Gastroesophageal sphincter (tissue), 4 donors: Measurements from ENCODE around the gene UBL5. TPM values are rescaled to one million over a fixed set of nuclear protein-coding genes. Genes with fewer than 3 reads are reported as not detected.
"Not testable (repeated sequence)": the region's sequence is repeated elsewhere in the genome, so short reads cannot be mapped to it uniquely, and the experiment has no call there.

Experiments used
- ATAC-seq: fragments of 150-250 bp; one replicate; pipeline ENCODE4 v1.9.1; 2016; ENCODE audit warnings: mild to moderate bottlenecking, moderate library complexity
- H3K27ac ChIP-seq, 4 donors: fragments of 200-600 bp; sonication (generic) in 3 of 4; 1 replicate in 3 of 4; 2 replicates in 1 of 4; pipeline ENCODE4 v1.5.1; 2016 to 2019
- H3K27me3 ChIP-seq: fragments of 200-600 bp; sonication (generic); one replicate; pipeline ENCODE4 v1.5.1; 2019
- H3K36me3 ChIP-seq, 2 donors: fragments of 200-600 bp; sonication (generic); one replicate each; pipeline ENCODE4 v1.5.1; 2019; ENCODE audit warnings: control low read depth in 1 of 2
- H3K4me1 ChIP-seq, 3 donors: fragments of 200-600 bp; sonication (generic); 1 replicate in 2 of 3; 2 replicates in 1 of 3; pipeline ENCODE4 v1.5.1; 2016 to 2019; ENCODE audit warnings: control low read depth in 2 of 3
- H3K4me3 ChIP-seq, 2 donors: fragments of 200-600 bp; sonication (generic); one replicate each; pipeline ENCODE4 v1.5.1; 2019; ENCODE audit warnings: mild to moderate bottlenecking in 1 of 2, moderate library complexity in 1 of 2
- H3K9me3 ChIP-seq, 3 donors: fragments of 200-600 bp; sonication (generic); one replicate each; pipeline ENCODE4 v1.5.1; 2017 to 2019; ENCODE audit warnings: control low read depth in 2 of 3
- CTCF ChIP-seq, 4 experiments: fragments of 200-600 bp in 2 of 4; fragments of 450-650 bp in 2 of 4; sonication (generic) in 1 of 4; IDR thresholded peaks; one replicate each; pipeline ENCODE4 v1.5.1; 2017 to 2019; ENCODE audit warnings: antibody characterized with exemption in 4 of 4, mild to moderate bottlenecking in 2 of 4, moderate library complexity in 2 of 4
- EP300 ChIP-seq: sonication (generic); formaldehyde crosslinking; IDR thresholded peaks from one replicate; pipeline ENCODE4 v1.6.1; 2017; ENCODE audit warnings: antibody characterized with exemption, mild to moderate bottlenecking
- POLR2A ChIP-seq, 2 donors: fragments of 450-650 bp; IDR thresholded peaks; one replicate each; pipeline ENCODE4 v1.6.1; 2017; ENCODE audit warnings: antibody characterized with exemption in 2 of 2, mild to moderate bottlenecking in 2 of 2, moderate library complexity in 1 of 2
- POLR2AphosphoS5 ChIP-seq: sonication (generic); formaldehyde crosslinking; IDR thresholded peaks from one replicate; pipeline ENCODE4 v1.6.1; 2017; ENCODE audit warnings: antibody characterized with exemption
- WGBS, 2 donors: methylation state at CpG; one replicate each; pipeline ENCODE4 v1.1.5; 2018; ENCODE audit warnings: low coverage in 1 of 2; 5-methylcytosine and 5-hydroxymethylcytosine counted together
- total RNA-seq, 4 donors: library from RNA; depleted of rRNA; stranded (reverse); fragments of >200 nt; gene quantifications; one replicate each; pipeline ENCODE4 v1.1.0, GENCODE V29; 2016

UBL5 gene
- total RNA-seq: 100 to 1,000 TPM; 420 to 701 (median 653) TPM

DNA sequence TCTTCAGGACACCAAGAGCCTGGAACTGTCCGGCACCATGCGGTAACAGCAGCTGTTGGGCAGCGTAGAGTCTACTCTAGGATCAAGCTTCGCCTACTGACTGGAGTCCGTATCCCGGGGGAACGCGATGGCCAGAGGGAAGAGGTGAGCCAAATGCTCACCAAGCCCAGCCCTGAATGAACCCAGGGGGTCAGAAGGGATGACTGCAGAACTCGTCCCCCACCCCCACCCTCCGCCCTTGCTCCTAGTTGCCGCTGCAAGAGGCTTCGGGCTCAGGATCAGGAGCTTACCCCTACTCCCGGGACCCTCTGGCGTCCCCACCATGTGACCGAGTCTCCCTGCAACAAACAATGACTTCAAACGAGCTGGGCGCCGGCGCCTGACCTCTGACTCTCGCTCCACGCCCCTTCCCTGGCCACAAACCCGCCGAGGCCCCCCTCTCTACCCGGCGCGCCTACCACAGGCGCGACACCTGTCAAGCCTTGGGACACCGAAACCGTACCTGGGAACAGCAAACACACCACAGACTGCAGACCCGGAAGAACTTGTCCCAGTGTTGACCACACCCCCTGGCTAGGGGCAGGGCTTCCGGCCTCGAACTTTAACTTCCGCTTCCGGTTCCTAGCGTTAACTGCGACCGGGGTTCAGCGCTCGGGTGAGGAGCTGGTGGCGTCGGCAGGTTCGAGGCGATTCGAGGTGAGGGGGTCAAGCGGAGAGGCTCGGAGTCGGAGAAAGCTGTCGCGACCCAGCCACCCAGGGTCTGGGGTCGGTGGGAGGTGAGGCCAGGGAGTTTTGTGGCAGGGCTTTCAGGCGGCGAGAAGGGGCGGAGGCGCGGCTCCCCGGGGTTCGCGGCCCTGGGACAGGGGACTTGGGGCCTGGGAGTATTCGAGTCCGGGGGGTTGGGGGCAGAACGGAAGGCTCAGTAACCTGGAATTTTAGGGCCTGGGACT, at the start of gene UBL5:
UBL5 (plus strand) TSS at position 630 of the 950 bp plus-strand sequence. CDS start 420 bp downstream, outside the sequence.
- ATAC-seq: peak; percentile 93
- no peaks in the 10 kb centered on the region for H3K9me3 ChIP-seq
- TF ChIP-seq CTCF (IDR thresholded peaks at IDR 0.05) (no peak), EP300 (no peak), POLR2AphosphoS5 (peak; percentile 88), POLR2A (IDR thresholded peaks at IDR 0.05) (peak; percentile 62 to 75)
- H3K27me3 ChIP-seq: no peaks in the 10 kb centered on the region
- no CpG with 5 or more reads among the region's 62 CpGs for WGBS, 2 donors
- H3K27ac ChIP-seq: peak within 1 kb of the TSS; percentile 69 to 88 (median 86)
- H3K36me3 ChIP-seq: peaks cover 0 to 36% of the 10 kb centered on the region in 2 donors
- H3K4me3 ChIP-seq: peak within 1 kb of the TSS; percentile 94 to 96
- H3K4me1 ChIP-seq: peaks cover 0 to 46% (median 19%) of the 10 kb centered on the region in 3 donors

GRCh38 chr19:9782338-9782737, 45.4 kb upstream of the UBL5 start:
- WGBS, 2 donors: 79 to 100% methylated on average over 1 to 2 of the region's 2 CpGs
- Histone ChIP-seq H3K4me3 (no peak overlapping the region), H3K4me1 (peaks cover 0 to 20% (median 10%) of the 10 kb centered on the region in 3 donors)

DNA sequence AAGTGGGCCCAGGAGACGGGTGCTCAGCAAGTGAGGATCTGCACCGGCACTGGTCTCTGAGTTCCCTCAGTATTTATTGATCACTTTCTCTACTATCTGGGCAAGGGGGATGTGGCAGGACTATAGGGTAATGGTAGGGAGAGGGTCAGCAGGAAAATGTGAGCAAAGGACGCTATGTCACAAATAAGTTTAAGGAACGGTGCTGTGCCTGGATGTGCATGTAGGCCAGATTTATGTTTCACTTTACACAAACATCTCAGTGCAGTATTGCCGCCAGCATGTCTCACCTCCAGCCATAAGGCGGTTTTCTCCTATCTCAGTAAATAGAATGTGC, 43.6 kb upstream of the UBL5 start:
- not testable (repeated sequence) for H3K9me3 ChIP-seq, H3K27me3 ChIP-seq, H3K36me3 ChIP-seq, ATAC-seq, H3K4me3 ChIP-seq
- H3K4me1 ChIP-seq: peaks cover 0 to 22% (median 10%) of the 10 kb centered on the region in 3 donors
- 64 to 69% methylated on average over 2 to 6 of the region's 6 CpGs for WGBS, 2 donors
- peak overlapping the region in 3 of 4 donors; percentile 97 to 99 (median 98) for H3K27ac ChIP-seq

More at GRCh38 chr19:9782338-9782737, 45.4 kb upstream of the UBL5 start:
- TF ChIP-seq EP300 (no peak), CTCF (IDR thresholded peaks at IDR 0.05) (no peak), POLR2A (IDR thresholded peaks at IDR 0.05) (no peak), POLR2AphosphoS5 (no peak)
- no peaks in the 10 kb centered on the region for H3K27me3 ChIP-seq
- H3K27ac ChIP-seq: no peak overlapping the region
- no peak for ATAC-seq
- no peaks in the 10 kb centered on the region for H3K9me3 ChIP-seq
- H3K36me3 ChIP-seq: peaks cover 0 to 12% of the 10 kb centered on the region in 2 donors

DNA sequence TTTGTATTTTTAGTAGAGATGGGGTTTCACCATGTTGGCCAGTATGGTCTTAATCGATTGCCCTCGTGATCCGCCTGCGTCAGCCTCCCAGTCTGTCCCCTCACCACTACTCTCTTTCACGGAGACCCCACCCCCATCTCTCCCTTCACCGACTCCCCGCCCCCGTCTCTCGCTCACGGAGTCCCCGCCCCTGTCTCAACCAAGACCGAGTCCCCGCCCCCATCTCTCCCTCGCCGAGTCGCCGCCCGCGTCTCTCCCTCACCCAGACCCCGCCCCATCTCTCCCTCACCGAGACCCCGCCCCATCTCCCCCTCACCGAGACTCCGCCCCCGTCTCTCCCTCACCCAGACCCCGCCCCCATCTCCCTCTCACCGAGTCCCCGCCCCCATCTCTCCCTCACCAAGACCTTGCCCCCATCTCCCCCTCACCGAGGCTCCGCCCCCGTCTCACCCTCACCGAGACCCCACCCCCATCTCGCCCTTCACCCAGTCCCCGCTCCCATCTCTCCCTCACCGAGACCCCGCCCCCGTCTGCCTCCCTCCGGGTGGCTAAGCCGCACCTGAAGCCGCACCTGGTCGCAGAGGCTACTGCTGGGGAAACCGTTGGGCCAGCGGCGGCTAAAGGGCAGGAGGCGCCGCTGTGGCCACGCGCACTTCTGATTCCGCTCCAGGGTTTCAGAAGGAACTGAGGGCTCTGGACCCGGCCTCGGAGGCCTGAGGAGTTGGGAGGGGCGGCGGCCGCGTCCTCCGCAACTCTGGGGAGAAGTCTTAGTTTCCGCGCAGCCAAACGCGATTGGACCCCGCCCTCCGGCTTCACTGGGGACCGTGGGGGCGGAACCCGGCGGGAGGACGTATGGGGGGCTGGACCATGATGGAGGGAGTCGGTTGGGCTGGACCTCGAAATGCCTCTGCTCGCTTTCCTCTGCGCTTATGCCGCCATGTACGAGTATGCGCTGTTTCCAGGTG, 42.1 kb upstream of the UBL5 start:
- Histone ChIP-seq H3K4me3 (peak overlapping the region; percentile 72 to 76), H3K27ac (peak overlapping the region; percentile 92 to 99 (median 98)), H3K36me3 (peaks cover 0 to 8% of the 10 kb centered on the region in 2 donors), H3K27me3 (no peaks in the 10 kb centered on the region), H3K9me3 (no peaks in the 10 kb centered on the region), H3K4me1 (peaks cover 0 to 35% (median 10%) of the 10 kb centered on the region in 3 donors)
- peak; percentile 87 to 93 for TF ChIP-seq POLR2A (IDR thresholded peaks at IDR 0.05)
- no peak for TF ChIP-seq CTCF (IDR thresholded peaks at IDR 0.05)
- TF ChIP-seq POLR2AphosphoS5: peak; percentile 79
- TF ChIP-seq EP300: no peak
- peak; percentile 94 for ATAC-seq
- 2 to 8% methylated on average over 9 to 20 of the region's 74 CpGs for WGBS, 2 donors

GRCh38 chr19:9786342-9786741, 41.4 kb upstream of the UBL5 start:
- Histone ChIP-seq H3K4me3 (peak overlapping the region; percentile 72 to 76), H3K4me1 (peaks cover 0 to 42% (median 10%) of the 10 kb centered on the region in 3 donors), H3K36me3 (peaks cover 0 to 4% of the 10 kb centered on the region in 2 donors), H3K9me3 (no peaks in the 10 kb centered on the region), H3K27ac (peak overlapping the region; percentile 92 to 99 (median 98)), H3K27me3 (no peaks in the 10 kb centered on the region)
- ATAC-seq: no peak
- 21 to 83% methylated on average over 1 to 6 of the region's 9 CpGs for WGBS, 2 donors
- TF ChIP-seq POLR2A (IDR thresholded peaks at IDR 0.05) (no peak), POLR2AphosphoS5 (no peak), CTCF (IDR thresholded peaks at IDR 0.05) (no peak), EP300 (no peak)
